Astrocyte (in vitro differentiated cells and primary cell): ENCODE results near the gene TPP1.

Experiments
- EZH2 ChIP-seq: IDR thresholded peaks from 2 replicates; pipeline ENCODE4 v1.6.1; 2012; ENCODE audit warnings: mild to moderate bottlenecking, low read length, inconsistent platforms; ENCODE audit not compliant: insufficient read depth
- TF ChIP-seq, protein P1 (sequence below): IDR thresholded peaks from 2 replicates; pipeline ENCODE4 v1.5.1; 2011; ENCODE audit warnings: low read depth, mild to moderate bottlenecking, inconsistent platforms, low read length, moderate library complexity; ENCODE audit not compliant: insufficient read depth

DNA sequence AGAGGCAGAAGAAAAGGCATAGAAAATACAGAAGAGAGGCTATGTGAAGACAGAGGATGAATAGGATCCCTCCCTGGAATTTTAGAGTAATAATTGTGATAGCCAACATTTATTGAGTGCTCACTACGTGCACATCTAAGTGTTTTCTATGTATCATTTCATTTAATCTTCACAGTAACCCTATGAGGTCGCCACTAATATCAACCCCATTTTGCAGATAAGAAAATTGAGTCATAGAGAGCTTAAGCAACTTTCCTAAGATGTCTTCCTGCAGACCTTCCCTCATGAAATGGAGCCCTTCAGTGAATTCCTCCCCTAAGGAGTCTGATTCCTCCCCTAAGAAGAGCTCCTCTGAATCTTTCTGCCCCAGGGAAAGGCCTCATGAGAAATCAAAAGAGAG lies 53.9 kb downstream of the TPP1 start:
- TF ChIP-seq, protein P1, sequence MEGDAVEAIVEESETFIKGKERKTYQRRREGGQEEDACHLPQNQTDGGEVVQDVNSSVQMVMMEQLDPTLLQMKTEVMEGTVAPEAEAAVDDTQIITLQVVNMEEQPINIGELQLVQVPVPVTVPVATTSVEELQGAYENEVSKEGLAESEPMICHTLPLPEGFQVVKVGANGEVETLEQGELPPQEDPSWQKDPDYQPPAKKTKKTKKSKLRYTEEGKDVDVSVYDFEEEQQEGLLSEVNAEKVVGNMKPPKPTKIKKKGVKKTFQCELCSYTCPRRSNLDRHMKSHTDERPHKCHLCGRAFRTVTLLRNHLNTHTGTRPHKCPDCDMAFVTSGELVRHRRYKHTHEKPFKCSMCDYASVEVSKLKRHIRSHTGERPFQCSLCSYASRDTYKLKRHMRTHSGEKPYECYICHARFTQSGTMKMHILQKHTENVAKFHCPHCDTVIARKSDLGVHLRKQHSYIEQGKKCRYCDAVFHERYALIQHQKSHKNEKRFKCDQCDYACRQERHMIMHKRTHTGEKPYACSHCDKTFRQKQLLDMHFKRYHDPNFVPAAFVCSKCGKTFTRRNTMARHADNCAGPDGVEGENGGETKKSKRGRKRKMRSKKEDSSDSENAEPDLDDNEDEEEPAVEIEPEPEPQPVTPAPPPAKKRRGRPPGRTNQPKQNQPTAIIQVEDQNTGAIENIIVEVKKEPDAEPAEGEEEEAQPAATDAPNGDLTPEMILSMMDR = no peak
- TF ChIP-seq EZH2 = no peak
